ENCODE measurements around the gene FAM111A.
"Not testable (repeated sequence)": the region's sequence is repeated elsewhere in the genome, so short reads cannot be mapped to it uniquely, and the experiment has no call there.

FAM111A gene, protein sequence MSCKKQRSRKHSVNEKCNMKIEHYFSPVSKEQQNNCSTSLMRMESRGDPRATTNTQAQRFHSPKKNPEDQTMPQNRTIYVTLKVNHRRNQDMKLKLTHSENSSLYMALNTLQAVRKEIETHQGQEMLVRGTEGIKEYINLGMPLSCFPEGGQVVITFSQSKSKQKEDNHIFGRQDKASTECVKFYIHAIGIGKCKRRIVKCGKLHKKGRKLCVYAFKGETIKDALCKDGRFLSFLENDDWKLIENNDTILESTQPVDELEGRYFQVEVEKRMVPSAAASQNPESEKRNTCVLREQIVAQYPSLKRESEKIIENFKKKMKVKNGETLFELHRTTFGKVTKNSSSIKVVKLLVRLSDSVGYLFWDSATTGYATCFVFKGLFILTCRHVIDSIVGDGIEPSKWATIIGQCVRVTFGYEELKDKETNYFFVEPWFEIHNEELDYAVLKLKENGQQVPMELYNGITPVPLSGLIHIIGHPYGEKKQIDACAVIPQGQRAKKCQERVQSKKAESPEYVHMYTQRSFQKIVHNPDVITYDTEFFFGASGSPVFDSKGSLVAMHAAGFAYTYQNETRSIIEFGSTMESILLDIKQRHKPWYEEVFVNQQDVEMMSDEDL

DNA sequence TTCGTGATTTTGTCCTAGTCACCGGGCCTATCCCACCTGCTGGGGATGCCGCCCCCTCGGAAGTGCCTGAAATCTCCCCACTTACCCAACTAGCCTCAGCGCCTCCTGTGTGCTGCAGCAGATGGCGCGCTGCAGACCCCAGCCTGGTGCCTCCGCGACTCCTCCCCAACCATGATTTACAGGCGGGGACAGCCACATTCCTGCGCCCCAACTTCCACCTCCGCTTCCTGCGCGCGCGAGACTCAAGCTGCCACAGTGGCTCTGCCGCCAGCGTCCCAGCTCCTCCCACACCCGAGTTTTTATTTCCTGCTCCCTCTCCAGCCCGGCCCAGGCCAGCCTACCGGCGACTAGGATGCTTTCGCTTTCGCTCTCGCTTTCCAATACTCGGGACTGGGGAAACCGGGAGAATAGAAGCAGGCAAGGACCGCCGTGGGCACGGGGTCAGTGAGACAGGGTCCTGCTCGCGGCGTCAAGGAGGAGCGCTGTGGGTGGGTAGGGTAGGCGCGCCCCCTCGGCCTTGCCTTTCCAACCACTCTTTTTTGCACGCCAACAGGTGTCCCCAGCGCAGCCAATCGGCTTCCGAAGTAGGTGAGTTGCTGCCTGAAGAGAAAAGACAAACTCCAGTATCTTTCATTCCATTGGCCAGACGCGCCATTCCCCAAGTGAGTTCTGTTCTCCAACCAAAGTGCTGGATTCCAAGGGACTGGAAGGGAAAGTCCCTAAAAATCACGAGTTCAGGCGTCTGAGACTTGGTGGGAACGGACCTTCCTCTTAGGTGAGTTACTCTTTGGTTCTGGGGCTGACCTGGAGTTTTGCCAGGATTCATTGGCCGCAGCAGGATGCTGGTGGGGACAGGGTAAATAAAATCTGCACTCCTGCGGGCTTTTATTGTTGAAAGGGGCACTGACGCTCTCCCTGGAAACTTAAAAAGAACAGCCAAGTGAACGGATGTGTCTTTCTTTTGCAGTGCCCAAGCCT, at the start of gene FAM111A:
Gene FAM111A (plus strand): TSS at position 327 of the 978 bp plus-strand sequence. CDS start 6,017 bp downstream, outside the sequence.
- DNase-seq: peak; percentile 87 to 91

DNA sequence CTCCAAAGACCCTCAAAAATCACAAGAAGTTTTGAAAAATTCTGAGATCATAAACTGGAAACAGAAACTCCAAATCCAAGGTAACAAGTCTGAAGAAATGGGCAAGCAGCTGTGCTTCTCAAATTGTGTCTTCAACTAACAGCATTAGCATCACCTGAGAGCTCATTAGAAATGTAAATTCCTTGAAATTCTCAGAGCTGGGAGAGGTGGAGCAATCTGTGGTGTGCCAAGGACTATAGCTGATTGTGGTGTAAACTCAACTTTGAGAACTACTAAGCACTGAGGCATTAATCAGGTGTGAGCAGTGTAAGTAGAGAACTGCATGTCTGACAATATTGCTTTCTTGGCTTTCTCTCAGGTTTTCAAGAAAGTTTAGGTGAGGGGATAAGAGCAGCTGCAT, 49.1 kb upstream of the FAM111A start:
- not testable (repeated sequence) for DNase-seq

DNA sequence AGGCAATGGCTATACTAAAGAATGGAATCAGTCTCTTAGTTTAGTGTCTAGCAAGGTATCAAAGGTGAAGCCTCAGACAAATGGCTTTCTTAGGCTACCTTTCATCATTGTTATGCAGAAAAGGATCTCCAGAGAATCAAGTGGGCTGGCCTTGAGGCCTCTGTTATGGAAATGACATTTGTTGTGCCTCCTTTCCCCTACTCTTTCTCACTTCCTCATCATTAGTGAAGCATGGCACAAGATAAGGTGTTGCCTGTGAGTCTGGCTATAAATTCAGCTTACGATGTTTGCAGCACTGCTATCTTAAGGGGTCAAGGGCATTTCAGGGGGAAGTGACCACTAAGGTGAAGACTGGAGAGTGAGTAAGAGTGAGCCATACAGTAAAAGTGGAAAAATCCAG, 47.4 kb upstream of the FAM111A start:
- DNase-seq: peak in 1 of 2 donors; percentile 18

DNA sequence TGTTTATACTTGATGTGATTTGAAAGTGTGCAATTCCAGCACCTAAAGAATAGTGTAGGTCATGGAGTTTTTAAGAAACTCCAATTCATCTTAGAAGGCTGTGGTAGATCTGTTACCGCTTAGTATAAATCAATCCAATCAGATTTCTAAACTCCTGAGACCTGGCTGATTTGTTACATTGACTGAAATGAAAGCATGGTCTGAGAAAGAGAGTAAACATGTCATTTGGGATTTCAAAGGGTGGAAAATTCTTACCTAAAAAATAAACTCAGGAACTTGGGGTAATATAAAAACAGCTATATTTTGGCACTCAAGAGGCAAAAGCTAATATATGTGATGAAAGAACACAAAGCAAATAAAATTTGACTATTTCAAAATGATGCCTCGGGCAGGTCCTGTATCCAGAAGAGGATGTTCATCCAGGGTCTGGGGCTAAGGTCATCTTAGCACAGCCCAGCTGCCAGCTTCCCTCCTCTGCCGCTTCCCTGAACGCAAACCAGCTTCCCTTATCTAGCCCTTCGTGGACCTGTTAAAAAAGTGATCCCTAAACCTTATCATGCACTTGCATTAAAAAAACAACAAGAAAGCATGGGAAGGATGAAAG, 46.6 kb upstream of the FAM111A start:
- not testable (repeated sequence) for DNase-seq

DNA sequence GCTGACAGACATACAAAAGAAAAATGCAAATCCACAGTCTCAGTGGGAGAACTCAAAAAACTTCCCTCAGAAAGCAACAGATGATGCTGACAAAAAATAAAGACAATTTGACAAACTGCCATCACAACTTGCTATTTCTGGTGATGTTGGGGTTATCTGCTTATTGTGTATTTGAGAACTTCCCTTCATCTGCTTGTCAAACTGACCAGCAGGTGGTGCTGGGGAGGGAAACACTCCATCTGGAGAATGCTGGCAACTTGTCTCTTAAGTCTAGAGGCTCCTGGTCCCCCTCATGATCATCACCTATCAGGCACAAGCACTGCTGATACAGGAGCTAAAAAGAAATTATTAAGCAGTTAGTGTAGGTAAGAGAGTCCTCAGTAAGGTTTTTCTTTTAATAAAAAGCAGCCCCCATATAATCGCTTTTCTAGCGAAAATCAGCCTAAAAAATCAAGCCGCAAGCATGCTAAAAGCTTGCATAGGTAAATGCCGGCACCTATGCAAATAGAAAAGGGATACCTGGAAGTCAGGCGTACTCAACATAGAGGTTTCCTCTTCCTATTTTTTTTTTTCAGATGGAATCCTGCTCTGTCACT, 45.4 kb upstream of the FAM111A start:
- DNase-seq: peak; percentile 69 to 76

DNA sequence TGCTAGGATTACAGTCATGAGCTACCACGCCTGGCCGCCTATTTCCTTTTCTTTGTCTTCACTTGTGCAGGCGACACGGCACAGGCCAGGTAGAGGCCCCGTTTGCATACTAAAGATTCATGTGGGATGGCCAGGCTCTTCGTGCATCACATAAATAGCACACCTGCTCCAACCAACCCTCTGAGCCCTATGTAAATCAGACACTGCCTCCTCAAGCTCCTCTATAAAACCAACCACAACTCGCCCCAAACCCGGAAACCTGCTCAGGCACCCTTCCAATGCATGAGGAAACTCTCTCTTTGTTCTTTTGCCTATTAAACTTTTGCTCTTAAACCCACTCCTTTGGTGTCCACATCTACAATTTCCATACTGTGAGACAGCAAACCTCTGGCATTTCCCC, 44.7 kb upstream of the FAM111A start:
- DNase-seq: peak in 1 of 2 donors; percentile 15

DNA sequence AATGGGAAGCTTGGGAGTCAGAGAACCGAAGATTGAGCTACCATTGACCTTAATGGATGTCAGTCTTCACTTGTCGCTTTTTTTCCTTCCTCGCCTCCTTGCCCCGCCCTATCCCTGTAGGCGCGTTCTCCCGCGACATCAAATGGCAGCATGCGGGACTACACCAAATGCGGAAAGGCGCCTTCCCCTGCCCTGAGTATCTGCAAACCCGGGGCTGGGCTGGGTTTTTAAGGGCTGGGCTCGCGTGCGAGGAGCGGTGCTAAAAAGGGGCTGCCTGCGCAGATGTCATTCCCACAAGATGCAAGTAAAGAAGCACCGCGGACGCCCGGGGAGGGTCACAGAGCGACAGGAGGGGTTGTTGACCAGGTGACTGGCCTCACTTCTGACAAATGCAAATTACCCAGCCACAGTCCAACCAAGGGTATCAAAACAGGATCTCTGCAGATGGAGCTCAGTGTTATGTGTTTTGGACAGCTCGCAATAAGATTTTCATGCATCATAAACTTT, 40.3 kb upstream of the FAM111A start:
- peak; percentile 58 to 73 for DNase-seq

DNA sequence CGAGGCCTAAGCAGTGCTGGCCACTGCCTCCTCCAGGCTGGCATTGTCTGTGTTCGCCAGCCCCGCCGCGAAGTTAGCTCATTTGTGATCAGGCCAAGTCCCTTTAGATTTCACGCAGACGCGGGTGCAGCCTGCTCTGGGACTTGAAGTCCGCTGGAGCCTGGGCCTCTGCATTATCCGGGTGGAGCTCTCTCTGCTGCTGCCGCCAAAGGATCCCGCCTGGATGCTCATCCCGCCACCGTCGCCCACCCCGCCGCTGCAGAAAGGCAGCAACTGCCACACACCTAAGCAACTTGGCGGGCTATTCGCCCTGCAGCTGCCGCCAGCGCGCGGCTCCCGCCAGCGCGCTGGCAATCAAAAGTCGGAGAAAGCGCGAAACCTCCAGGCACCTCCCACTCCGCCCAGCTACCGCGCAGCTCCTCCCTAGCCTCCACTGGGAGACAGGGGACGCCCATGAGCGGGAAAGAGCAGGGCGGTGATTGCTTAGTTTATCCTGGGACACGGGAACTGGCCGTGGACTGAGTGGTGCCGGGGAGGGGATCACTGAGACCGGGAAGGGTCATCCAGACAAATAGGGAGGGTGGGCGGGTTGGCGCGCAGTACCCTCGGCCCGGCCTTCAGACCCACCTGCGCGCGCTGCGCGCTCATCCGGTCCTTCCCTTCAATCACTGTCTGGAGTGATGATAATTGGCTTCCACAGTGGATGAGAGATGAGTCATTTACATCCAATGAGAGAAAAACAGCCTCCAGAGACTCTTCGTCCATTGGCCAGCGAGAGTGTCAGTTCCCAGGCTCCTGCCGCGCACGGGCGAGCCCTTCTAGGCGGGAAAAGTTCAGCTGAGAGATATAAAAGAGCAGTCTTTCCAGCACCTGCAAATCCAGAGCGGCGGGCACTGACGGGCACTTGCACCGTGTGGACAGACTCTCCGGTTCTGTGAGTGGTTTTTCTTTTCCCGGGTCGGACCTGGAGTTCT, 36.0 kb upstream of the FAM111A start, which contains the start of gene FAM111B:
Gene FAM111B (plus strand): TSS at position 875 of the 974 bp plus-strand sequence. CDS start 2,389 bp downstream, outside the sequence.
- DNase-seq: peak; percentile 71 to 81

DNA sequence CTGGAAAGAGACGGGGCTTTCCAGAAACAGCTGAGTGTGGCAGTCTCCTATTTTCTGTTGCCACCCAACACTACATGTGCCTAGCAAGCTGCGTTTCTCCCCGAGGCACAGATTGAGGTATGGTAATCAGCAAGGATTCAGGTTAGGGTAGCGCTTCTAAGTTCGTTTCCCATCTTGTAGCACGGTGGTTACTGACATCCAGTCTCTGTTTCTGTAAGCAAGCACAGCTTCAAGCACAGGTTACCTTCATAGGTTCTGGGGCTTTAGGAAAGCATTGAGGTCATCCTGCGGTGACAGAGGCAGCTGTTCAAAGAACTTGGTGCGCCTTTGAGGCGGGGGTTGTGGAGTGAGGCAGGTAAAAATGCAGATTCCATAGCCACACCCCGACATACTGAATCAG, 34.9 kb upstream of the FAM111A start:
- peak in 1 of 2 donors; percentile 16 for DNase-seq

DNA sequence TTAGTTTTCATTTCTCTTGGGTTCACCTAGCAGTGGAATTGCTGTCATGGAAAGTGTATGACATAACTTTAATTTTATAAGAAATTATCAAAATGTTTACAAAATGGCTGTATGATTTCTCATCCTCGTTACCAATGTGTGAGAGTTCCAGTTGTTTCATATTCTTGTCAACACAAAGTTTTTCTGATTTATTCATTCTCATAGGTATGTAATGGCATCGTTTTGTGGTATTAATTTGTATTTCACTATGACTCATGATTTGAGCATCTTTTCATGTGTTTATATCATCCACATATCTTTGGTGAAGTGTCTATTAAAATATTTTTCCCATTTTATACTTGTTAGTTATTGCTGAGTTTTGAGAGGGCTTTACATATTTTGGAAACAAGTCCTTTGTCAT, 30.2 kb upstream of the FAM111A start:
- no peak for DNase-seq

DNA sequence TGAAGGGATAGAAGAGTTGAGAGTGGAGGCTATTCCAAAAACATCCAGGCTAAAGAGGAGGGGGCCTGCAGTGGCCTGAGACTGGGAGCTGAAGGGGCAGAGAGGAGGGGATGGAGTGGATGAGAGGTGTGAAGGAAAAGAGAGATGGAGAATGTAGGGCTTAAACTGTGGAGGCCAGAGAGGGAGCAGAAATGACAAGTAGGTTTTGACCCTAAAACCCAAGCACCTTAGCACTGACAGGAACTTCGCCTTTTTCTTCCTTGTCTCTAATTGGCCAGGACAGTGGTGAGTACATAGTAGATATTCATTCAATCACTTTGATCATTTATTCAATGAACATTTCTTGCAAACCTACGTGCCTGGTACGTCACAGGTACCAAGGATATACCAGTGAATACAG, 28.3 kb upstream of the FAM111A start:
- no peak for DNase-seq

DNA sequence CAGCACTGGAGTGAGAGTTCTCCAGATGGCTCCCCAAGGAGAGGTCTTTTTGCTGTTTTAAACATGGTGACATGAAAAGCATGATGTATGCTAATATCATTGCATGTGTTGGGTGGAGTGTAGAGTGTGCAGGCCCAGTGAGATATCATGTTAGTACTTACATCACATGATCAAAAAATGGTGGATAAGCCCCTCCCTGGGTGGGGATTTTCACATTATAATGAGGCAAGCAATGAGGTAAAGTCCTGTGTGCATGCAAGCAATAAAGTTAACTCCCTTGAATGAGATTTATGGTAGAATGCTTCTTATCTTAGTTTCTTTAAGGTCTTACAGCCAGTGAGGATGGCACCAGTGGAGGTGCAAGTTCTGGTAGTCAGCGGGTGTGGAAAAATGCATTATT, 27.1 kb upstream of the FAM111A start:
- DNase-seq: no peak

DNA sequence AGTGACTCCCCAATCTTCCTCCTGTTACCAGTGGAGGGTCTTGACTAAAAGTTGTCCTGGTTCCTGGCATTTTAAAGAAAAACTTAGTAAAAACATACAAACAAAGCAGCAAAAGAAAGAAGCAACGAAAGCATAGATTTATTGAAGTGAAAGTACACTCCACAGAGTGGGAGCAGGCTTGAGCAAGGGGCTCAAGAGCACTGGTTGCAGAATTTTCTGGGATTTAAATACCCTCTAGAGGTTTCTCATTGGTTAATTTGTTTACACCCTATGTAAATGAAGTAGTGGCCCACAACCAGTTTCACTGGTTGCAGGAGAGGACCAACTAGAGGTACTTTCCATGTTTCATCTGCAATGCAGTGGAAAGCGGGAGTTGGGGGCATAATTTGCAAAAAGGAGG, 24.9 kb upstream of the FAM111A start:
- no peak for DNase-seq

DNA sequence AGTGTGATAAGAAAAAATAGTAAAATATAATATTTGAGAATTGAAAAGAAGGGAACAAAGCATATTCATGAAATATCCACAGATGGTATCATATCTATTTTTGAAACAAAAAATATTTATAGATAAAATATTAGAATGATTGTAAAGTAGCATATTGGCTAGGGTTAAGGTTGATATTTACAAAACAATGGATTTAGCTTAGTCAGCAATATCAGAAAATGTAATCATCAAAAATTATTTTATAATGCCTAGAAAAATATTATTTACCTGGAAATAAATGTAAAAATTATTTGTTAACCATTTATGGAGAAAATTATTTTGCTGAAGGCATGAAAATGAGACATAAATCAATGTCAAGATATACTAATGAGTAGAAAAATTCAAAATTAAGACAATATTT, 22.8 kb upstream of the FAM111A start:
- no peak for DNase-seq

DNA sequence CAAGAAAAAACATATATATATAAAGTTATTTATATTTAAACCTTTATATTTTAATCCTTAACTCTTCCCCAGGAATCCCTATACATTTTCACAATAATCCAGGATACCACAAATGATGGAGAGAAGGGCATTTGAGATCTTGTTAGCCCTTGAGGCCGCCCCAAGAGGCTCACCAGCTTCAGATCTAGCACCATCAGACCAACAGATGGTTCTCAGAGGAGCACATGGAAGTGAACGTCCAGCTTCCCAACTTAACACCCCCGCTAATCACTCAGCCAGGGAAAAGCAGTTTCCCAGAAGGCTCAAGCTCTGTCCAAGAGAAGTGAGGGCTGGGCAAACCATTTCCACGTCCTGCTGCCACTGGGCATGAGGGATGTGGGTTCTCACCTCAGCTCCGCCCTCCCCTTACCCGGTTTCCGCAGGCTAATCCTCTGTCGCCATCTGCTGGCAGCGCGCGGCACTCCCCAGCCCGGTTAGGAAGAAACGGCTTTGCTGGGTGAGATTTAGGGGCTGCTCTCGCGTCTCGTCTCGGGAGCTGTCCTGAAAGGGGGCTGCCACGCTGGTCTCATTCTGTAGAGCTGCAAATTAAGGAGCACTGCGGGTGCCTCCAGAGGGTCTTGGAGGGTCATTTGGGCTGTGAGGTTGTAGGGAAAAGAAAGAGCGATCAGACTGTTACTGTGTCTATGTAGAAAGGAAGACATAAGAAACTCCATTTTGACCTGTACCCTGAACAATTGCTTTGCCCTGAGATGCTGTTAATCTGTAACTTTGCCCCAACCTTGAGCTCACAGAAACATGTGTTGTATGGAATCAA, 6.8 kb upstream of the FAM111A start:
- DNase-seq: peak; percentile 85 to 88

DNA sequence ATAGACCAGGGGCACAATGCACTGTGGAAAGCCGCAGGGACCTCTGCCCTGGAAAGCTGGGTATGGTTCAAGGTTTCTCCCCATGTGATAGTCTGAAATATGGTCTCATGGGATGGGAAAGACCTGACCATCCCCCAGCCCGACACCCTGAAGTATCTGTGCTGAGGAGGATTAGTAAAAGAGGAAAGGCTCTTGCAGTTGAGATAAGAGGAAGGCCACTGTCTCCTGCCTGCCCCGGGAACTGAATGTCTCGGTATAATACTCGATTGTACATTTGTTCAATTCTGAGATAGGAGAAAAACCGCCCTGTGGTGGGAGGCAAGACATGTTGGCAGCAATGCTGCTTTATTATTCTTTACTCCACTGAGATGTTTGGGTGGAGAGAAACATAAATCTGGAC, 6.1 kb upstream of the FAM111A start:
- not testable (repeated sequence) for DNase-seq

DNA sequence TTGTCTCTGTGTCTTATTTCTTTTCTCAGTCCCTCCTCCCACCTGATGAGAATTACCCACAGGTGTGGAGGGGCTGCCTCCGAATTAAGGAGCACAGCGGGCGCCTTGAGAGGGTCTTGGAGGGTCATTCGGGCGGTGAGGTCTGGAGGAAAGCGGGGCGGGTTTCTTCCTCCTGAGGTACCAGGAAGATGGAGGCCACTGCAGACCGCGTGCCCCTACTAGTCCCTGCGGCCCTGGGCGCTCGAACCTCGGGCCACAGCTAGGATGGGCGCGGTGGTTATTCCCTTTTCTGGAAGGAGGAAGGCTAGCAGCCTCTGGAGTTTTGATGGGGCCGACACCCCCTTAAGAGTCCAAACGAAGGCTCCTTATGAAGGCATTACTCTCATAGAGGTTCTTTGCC, 5.5 kb upstream of the FAM111A start:
- DNase-seq: no peak

DNA sequence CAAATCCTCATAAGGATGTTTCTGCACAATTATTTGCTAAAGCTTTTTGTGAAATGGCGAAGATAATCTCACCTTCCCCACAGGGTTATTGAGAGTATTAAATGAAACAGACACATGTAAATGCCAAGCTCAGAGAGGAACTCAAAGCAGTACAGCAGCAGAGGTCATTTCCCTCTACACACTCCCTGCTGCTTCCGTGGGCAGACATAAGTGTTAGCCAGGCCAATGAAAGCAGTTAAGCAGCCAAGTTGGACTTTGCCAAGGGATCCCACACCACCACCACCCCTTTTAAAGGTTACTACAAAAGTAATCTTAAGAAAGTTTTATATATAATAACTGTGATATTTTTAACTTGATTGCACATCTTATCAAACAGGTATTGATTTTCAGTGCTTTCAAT, 4.0 kb upstream of the FAM111A start:
- DNase-seq: no peak

DNA sequence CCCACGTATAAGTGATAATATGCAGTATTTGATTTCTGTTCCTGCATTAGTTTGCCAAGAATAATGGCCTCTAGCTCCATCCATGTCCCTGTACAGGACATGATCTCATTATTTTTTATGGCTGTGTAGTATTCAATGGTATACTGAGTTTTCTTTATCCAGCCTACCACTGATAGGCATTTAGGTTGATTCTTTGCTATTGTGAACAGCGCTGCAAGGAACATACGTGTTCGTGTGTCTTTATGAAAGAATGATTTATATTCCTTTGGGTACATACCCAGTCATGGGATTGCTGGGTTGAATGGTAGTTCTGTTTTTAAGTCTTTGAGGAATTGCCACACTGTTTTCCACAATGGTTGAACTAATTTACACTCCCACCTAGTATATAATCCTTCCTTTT, 1.5 kb upstream of the FAM111A start:
- DNase-seq: no peak
